Measurements from ENCODE around the gene CRYBG3.

CRYBG3 gene

GRCh38 chr3:97974996-97975395, 153.2 kb downstream of the CRYBG3 start:
- no peak for DNase-seq (ENCODE audit: low read depth)

GRCh38 chr3:97975466-97975865, 153.7 kb downstream of the CRYBG3 start:
- no peak for DNase-seq (ENCODE audit: low read depth)

- no peak for DNase-seq (ENCODE audit: low read depth)
These were observed 157.8 kb downstream of the CRYBG3 start for GRCh38 chr3:97979610-97980009.

- DNase-seq (ENCODE audit: low read depth) = no peak
These were observed 160.1 kb downstream of the CRYBG3 start for GRCh38 chr3:97981886-97982285.

GRCh38 chr3:97983933-97984491, 162.2 kb downstream of the CRYBG3 start:
- DNase-seq (ENCODE audit: low read depth) = no peak

GRCh38 chr3:97987306-97987705, 165.5 kb downstream of the CRYBG3 start:
- no peak for DNase-seq (ENCODE audit: low read depth)

- no peak for DNase-seq (ENCODE audit: low read depth)
These were observed 167.2 kb downstream of the CRYBG3 start for GRCh38 chr3:97988784-97989568.

GRCh38 chr3:97990624-97991292, 168.9 kb downstream of the CRYBG3 start:
- no peak for DNase-seq (ENCODE audit: low read depth)

- DNase-seq (ENCODE audit: low read depth) = no peak
These were observed 169.5 kb downstream of the CRYBG3 start for GRCh38 chr3:97991293-97991682.

GRCh38 chr3:97992547-97993173, 170.8 kb downstream of the CRYBG3 start:
- DNase-seq (ENCODE audit: low read depth) = no peak

GRCh38 chr3:97993526-97993925, 171.7 kb downstream of the CRYBG3 start:
- no peak for DNase-seq (ENCODE audit: low read depth)

- no peak for DNase-seq (ENCODE audit: low read depth)
These were observed 172.6 kb downstream of the CRYBG3 start for GRCh38 chr3:97994328-97994945.
